ENCODE data around the gene SLC9A9. TPM values are rescaled to one million over a fixed set of nuclear protein-coding genes. Genes with fewer than 3 reads are reported as not detected.
A peak's percentile ranks its signal among the peaks of the same experiment; 100 is the strongest.

SLC9A9 gene
- polyA plus RNA-seq, 1 of the 3 experiments (the other 2 are of a cell fraction), result 0.05 TPM

- Histone ChIP-seq H3K36me3 (replicated peaks in 1 of 2; ENCODE audit: control insufficient read depth in 1 of 2, insufficient read depth in 2 of 2, low read length in 1 of 2) (no peaks in the 10 kb centered on the region), H3K4me3 (ENCODE audit: low read depth in 2 of 2, low read length in 1 of 2) (no peak overlapping the region), H3K27ac (ENCODE audit: low read depth in 2 of 2, low read length in 1 of 2) (no peak overlapping the region), H3F3A (replicated peaks; ENCODE audit: insufficient read depth) (no peaks in the 10 kb centered on the region), H3K9ac (no peak overlapping the region), H3K4me1 (ENCODE audit: control insufficient read depth in 1 of 2, insufficient read depth in 2 of 2, low read depth in 1 of 2, low read length in 1 of 2) (no peaks in the 10 kb centered on the region), H3K79me2 (ENCODE audit: insufficient read depth) (no peaks in the 10 kb centered on the region), H3K27me3 (ENCODE audit: insufficient read depth) (peaks cover 12% of the 10 kb centered on the region; the same call in 1 of the 2 replicates), H3K9me3 (no peaks in the 10 kb centered on the region), H2AFZ (ENCODE audit: low read depth) (no peak overlapping the region), H4K20me1 (ENCODE audit: insufficient read depth) (no peaks in the 10 kb centered on the region), H3K4me2 (no peak overlapping the region), H3K9me2 (no peaks in the 10 kb centered on the region)
- TF ChIP-seq JUND (IDR thresholded peaks at IDR 0.05) (no peak), MXI1 (IDR thresholded peaks at IDR 0.05; ENCODE audit: low read depth, low read length) (no peak), CHD2 (IDR thresholded peaks at IDR 0.05; ENCODE audit: low read length, partially characterized antibody) (no peak)
- TF ChIP-seq, protein P1, sequence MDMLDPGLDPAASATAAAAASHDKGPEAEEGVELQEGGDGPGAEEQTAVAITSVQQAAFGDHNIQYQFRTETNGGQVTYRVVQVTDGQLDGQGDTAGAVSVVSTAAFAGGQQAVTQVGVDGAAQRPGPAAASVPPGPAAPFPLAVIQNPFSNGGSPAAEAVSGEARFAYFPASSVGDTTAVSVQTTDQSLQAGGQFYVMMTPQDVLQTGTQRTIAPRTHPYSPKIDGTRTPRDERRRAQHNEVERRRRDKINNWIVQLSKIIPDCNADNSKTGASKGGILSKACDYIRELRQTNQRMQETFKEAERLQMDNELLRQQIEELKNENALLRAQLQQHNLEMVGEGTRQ (IDR thresholded peaks at IDR 0.05; ENCODE audit: borderline replicate concordance, low read depth, low read length), result no peak
- CTCF ChIA-PET, result no interaction called here
- POLR2A ChIA-PET, result no interaction called here
- DNase-seq, result no peak
- 0% methylated on average over 2 of the region's 3 CpGs for WGBS (ENCODE audit: low lambda C conversion rate)
These were observed 370.1 kb downstream of the SLC9A9 start for GRCh38 chr3:143478115-143478693.

DNA sequence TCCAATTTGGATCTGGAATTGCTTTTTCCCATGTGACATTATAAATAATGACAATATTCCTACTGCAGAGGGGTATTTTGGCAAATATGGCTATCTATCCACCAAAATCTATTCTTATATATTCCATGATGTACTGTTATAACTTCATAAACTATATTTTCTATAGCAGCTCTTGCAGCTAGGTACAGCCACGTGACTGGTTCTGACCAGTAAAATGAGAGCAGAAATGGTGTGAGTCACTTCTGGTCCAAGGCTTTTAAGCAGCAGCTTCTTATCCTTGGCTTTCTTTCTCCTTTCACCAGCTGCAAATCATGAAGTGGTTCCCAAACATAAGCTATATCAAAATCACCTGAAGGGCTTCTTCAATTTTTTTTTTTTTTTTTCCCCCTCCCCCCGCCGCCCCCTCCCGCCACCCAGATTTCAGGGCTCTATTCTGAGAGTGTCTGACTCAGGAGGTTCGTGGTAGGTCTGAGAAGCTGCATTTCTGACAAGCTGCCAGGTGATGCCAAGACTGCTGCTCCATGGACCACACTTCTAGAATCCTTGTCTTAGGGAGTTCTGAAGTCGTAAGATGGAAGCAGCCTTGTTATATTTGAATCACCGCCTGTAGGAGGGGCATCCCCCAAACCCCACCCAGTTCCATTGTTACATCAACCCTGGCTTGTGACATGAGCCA lies 371.2 kb downstream of the SLC9A9 start:
- H3F3A ChIP-seq (replicated peaks; ENCODE audit: insufficient read depth), result no peaks in the 10 kb centered on the region
- H3K79me2 ChIP-seq (ENCODE audit: insufficient read depth), result no peaks in the 10 kb centered on the region
- H3K36me3 ChIP-seq (replicated peaks in 1 of 2; ENCODE audit: control insufficient read depth in 1 of 2, insufficient read depth in 2 of 2, low read length in 1 of 2), result no peaks in the 10 kb centered on the region
- CTCF ChIA-PET, result interaction anchor here (1.0 kb wide), 1 partner anchor 14 kb away, joined by 4 read pairs; no protein-coding TSS in a partner anchor
- no peak overlapping the region for H3K27ac ChIP-seq (ENCODE audit: low read depth in 2 of 2, low read length in 1 of 2)
- WGBS (ENCODE audit: low lambda C conversion rate), result 8% methylated on average over 7 of the region's 7 CpGs
- H2AFZ ChIP-seq (ENCODE audit: low read depth), result no peak overlapping the region
- no peaks in the 10 kb centered on the region for H3K9me3 ChIP-seq
- POLR2A ChIA-PET, result no interaction called here
- H3K9ac ChIP-seq, result no peak overlapping the region
- no peak overlapping the region for H3K4me2 ChIP-seq
- H3K4me1 ChIP-seq (ENCODE audit: control insufficient read depth in 1 of 2, insufficient read depth in 2 of 2, low read depth in 1 of 2, low read length in 1 of 2), result no peaks in the 10 kb centered on the region
- no peak for DNase-seq
- H3K4me3 ChIP-seq (ENCODE audit: low read depth in 2 of 2, low read length in 1 of 2), result no peak overlapping the region
- H4K20me1 ChIP-seq (ENCODE audit: insufficient read depth), result no peaks in the 10 kb centered on the region
- H3K9me2 ChIP-seq, result no peaks in the 10 kb centered on the region
- peaks cover 12% of the 10 kb centered on the region; the same call in 1 of the 2 replicates for H3K27me3 ChIP-seq (ENCODE audit: insufficient read depth)
- TF ChIP-seq RXRA (IDR thresholded peaks at IDR 0.05; ENCODE audit: borderline replicate concordance, low read depth), result no peak
- TF ChIP-seq, protein P2, sequence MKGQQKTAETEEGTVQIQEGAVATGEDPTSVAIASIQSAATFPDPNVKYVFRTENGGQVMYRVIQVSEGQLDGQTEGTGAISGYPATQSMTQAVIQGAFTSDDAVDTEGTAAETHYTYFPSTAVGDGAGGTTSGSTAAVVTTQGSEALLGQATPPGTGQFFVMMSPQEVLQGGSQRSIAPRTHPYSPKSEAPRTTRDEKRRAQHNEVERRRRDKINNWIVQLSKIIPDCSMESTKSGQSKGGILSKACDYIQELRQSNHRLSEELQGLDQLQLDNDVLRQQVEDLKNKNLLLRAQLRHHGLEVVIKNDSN (IDR thresholded peaks at IDR 0.05; ENCODE audit: borderline replicate concordance, low read depth), result peak; percentile 48; the same call in 1 of the 2 replicates

DNA sequence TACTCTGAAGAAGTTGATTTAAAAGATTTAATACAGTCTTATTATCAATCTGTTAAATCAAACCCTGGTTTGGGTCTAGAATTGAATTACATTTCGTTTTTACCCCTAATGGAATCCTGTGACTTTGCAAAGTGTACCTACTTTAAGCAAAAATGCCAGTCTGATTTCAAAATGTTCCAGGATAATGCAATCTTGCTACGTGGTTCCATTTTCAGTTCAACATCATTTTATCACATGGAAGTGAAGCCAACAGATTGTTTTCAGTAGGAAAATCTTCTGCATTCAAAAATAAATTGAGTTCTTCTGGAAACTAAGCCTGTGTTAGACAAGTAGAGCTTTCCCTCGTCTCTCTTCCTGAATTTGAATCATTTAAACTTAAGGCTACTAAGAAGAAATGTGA lies 372.3 kb downstream of the SLC9A9 start:
- H3K9ac ChIP-seq, result no peak overlapping the region
- POLR2A ChIA-PET, result no interaction called here
- no peaks in the 10 kb centered on the region for H3K9me2 ChIP-seq
- H3K36me3 ChIP-seq (replicated peaks in 1 of 2; ENCODE audit: control insufficient read depth in 1 of 2, insufficient read depth in 2 of 2, low read length in 1 of 2), result no peaks in the 10 kb centered on the region
- no peaks in the 10 kb centered on the region for H3K79me2 ChIP-seq (ENCODE audit: insufficient read depth)
- 3% methylated on average over 3 of the region's 3 CpGs for WGBS (ENCODE audit: low lambda C conversion rate)
- CTCF ChIA-PET, result interaction anchor here (1.0 kb wide), 1 partner anchor 13 kb away, joined by 4 read pairs; no protein-coding TSS in a partner anchor
- H4K20me1 ChIP-seq (ENCODE audit: insufficient read depth), result no peaks in the 10 kb centered on the region
- H3K27me3 ChIP-seq (ENCODE audit: insufficient read depth), result peaks cover 12% of the 10 kb centered on the region; the same call in 1 of the 2 replicates
- no peak overlapping the region for H3K27ac ChIP-seq (ENCODE audit: low read depth in 2 of 2, low read length in 1 of 2)
- H2AFZ ChIP-seq (ENCODE audit: low read depth), result 0 out of 2 replicates have a peak overlapping the region, but pooled peaks have one; percentile 43
- no peaks in the 10 kb centered on the region for H3F3A ChIP-seq (replicated peaks; ENCODE audit: insufficient read depth)
- no peak overlapping the region for H3K4me2 ChIP-seq
- no peak for DNase-seq
- H3K4me1 ChIP-seq (ENCODE audit: control insufficient read depth in 1 of 2, insufficient read depth in 2 of 2, low read depth in 1 of 2, low read length in 1 of 2), result no peaks in the 10 kb centered on the region
- H3K9me3 ChIP-seq, result no peaks in the 10 kb centered on the region
- no peak overlapping the region for H3K4me3 ChIP-seq (ENCODE audit: low read depth in 2 of 2, low read length in 1 of 2)
- TF ChIP-seq GABPA (IDR thresholded peaks at IDR 0.05; ENCODE audit: low read depth) (no peak), POLR2AphosphoS5 (IDR thresholded peaks at IDR 0.05; ENCODE audit: low read depth, low read length) (no peak), FOSL2 (IDR thresholded peaks at IDR 0.05; ENCODE audit: borderline replicate concordance, low read depth) (no peak), GATA2 (CRISPR knock-in tag; IDR thresholded peaks at IDR 0.05) (no peak), NRF1 (IDR thresholded peaks at IDR 0.05; ENCODE audit: low read depth, low read length) (no peak), RCOR1 (IDR thresholded peaks at IDR 0.05; ENCODE audit: low read length) (no peak), CHD2 (IDR thresholded peaks at IDR 0.05; ENCODE audit: low read length, partially characterized antibody) (no peak), YY1 (IDR thresholded peaks at IDR 0.05; ENCODE audit: low read depth) (no peak)
- TF ChIP-seq, protein P2 (IDR thresholded peaks at IDR 0.05; ENCODE audit: borderline replicate concordance, low read depth), result no peak
- TF ChIP-seq, protein P3, sequence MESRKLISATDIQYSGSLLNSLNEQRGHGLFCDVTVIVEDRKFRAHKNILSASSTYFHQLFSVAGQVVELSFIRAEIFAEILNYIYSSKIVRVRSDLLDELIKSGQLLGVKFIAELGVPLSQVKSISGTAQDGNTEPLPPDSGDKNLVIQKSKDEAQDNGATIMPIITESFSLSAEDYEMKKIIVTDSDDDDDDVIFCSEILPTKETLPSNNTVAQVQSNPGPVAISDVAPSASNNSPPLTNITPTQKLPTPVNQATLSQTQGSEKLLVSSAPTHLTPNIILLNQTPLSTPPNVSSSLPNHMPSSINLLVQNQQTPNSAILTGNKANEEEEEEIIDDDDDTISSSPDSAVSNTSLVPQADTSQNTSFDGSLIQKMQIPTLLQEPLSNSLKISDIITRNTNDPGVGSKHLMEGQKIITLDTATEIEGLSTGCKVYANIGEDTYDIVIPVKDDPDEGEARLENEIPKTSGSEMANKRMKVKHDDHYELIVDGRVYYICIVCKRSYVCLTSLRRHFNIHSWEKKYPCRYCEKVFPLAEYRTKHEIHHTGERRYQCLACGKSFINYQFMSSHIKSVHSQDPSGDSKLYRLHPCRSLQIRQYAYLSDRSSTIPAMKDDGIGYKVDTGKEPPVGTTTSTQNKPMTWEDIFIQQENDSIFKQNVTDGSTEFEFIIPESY (IDR thresholded peaks at IDR 0.05; ENCODE audit: borderline replicate concordance, low read depth), result no peak
- TF ChIP-seq, protein P4, sequence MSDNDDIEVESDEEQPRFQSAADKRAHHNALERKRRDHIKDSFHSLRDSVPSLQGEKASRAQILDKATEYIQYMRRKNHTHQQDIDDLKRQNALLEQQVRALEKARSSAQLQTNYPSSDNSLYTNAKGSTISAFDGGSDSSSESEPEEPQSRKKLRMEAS (IDR thresholded peaks at IDR 0.05; ENCODE audit: low read depth), result no peak

All from SK-N-SH (cell line).